H9 (cell line): ENCODE results near the gene CTXN3. TPM values are rescaled to one million over a fixed set of nuclear protein-coding genes. Genes with fewer than 3 reads are reported as not detected.

Experiments used
- DNase-seq: peaks from one replicate; pipeline ENCODE4 v3.0.0-alpha.2; 2017
- H2AFZ ChIP-seq: one replicate; pipeline ENCODE4 v1.6.1; 2013; ENCODE audit warnings: mild to moderate bottlenecking, low read length, control low read depth, moderate library complexity
- H2AK5ac ChIP-seq: 2 replicates; pipeline ENCODE4 v1.6.1; 2013; ENCODE audit warnings: low read length, control low read depth, mixed read lengths; ENCODE audit not compliant: insufficient read length
- H2BK120ac ChIP-seq: one replicate; pipeline ENCODE4 v1.6.1; 2013; ENCODE audit warnings: low read depth, mild to moderate bottlenecking, low read length, control low read depth, inconsistent platforms; ENCODE audit not compliant: poor library complexity, severe bottlenecking
- H2BK12ac ChIP-seq: 2 replicates; pipeline ENCODE4 v1.6.1; 2013; ENCODE audit warnings: low read length, control low read depth, mixed read lengths, low read depth; ENCODE audit not compliant: insufficient read length
- H2BK15ac ChIP-seq: 2 replicates; pipeline ENCODE4 v1.6.1; 2013; ENCODE audit warnings: low read depth, low read length, control low read depth
- H2BK20ac ChIP-seq: one replicate; pipeline ENCODE4 v1.6.1; 2013; ENCODE audit warnings: low read depth, mild to moderate bottlenecking, low read length, control low read depth, inconsistent platforms; ENCODE audit not compliant: poor library complexity, severe bottlenecking
- H2BK5ac ChIP-seq: 2 replicates; pipeline ENCODE4 v1.6.1; 2013; ENCODE audit warnings: low read length, control low read depth, mixed read lengths; ENCODE audit not compliant: insufficient read length
- H3K14ac ChIP-seq: 2 replicates; pipeline ENCODE4 v1.6.1; 2013; ENCODE audit warnings: low read length, control low read depth; ENCODE audit not compliant: insufficient read depth
- H3K18ac ChIP-seq: 2 replicates; pipeline ENCODE4 v1.6.1; 2013; ENCODE audit warnings: low read depth, mild to moderate bottlenecking, mixed read lengths, low read length, control low read depth; ENCODE audit not compliant: insufficient read length
- H3K23ac ChIP-seq: 2 replicates; pipeline ENCODE4 v1.6.1; 2013; ENCODE audit warnings: low read length, control low read depth, mixed read lengths, low read depth; ENCODE audit not compliant: insufficient read length
- H3K23me2 ChIP-seq: 2 replicates; pipeline ENCODE4 v1.6.1; 2013; ENCODE audit warnings: low read depth, mild to moderate bottlenecking, mixed read lengths, low read length, control low read depth; ENCODE audit not compliant: insufficient read length, poor library complexity, severe bottlenecking
- H3K27ac ChIP-seq: 2 replicates; pipeline ENCODE4 v1.5.1; 2013; ENCODE audit warnings: low read length, control low read depth, mixed read lengths, low read depth; ENCODE audit not compliant: insufficient read length
- H3K27me3 ChIP-seq: 2 replicates; pipeline ENCODE4 v1.6.1; 2013; ENCODE audit warnings: low read length, control low read depth, inconsistent platforms; ENCODE audit not compliant: insufficient read depth
- H3K4ac ChIP-seq: 2 replicates; pipeline ENCODE4 v1.6.1; 2013; ENCODE audit warnings: low read depth, mild to moderate bottlenecking, control low read depth, inconsistent platforms, low read length, moderate library complexity
- H3K4me1 ChIP-seq: 2 replicates; pipeline ENCODE4 v1.6.1; 2013; ENCODE audit warnings: low read length, control low read depth, inconsistent platforms; ENCODE audit not compliant: insufficient read depth
- H3K4me2 ChIP-seq: 2 replicates; pipeline ENCODE4 v1.6.1; 2013; ENCODE audit warnings: low read length, control low read depth, mixed read lengths; ENCODE audit not compliant: insufficient read length, insufficient read depth
- H3K56ac ChIP-seq: 2 replicates; pipeline ENCODE4 v1.6.1; 2013; ENCODE audit warnings: low read depth, mild to moderate bottlenecking, mixed read lengths, low read length, control low read depth; ENCODE audit not compliant: insufficient read length
- H3K79me1 ChIP-seq: 2 replicates; pipeline ENCODE4 v1.6.1; 2013; ENCODE audit warnings: low read depth, mild to moderate bottlenecking, moderate library complexity, low read length, control low read depth, inconsistent platforms; ENCODE audit not compliant: insufficient read depth, poor library complexity, severe bottlenecking
- H3K79me2 ChIP-seq: 2 replicates; pipeline ENCODE4 v1.6.1; 2013; ENCODE audit warnings: low read length, control low read depth, inconsistent platforms; ENCODE audit not compliant: insufficient read depth
- H3K9ac ChIP-seq: 2 replicates; pipeline ENCODE4 v1.6.1; 2013; ENCODE audit warnings: low read length, control low read depth, mixed read lengths; ENCODE audit not compliant: insufficient read length; ENCODE audit errors: extremely low read depth
- H3K9me3 ChIP-seq: one replicate; pipeline ENCODE4 v1.6.1; 2013; ENCODE audit warnings: low read depth, low read length, inconsistent platforms; ENCODE audit not compliant: control insufficient read depth
- H3T11ph ChIP-seq: one replicate; pipeline ENCODE4 v1.6.1; 2013; ENCODE audit warnings: mild to moderate bottlenecking, low read length, control low read depth, inconsistent platforms
- H4K20me1 ChIP-seq: one replicate; pipeline ENCODE4 v1.6.1; 2013; ENCODE audit not compliant: control insufficient read depth, insufficient read length, insufficient read depth
- H4K5ac ChIP-seq: 2 replicates; pipeline ENCODE4 v1.6.1; 2013; ENCODE audit warnings: low read depth, mild to moderate bottlenecking, mixed read lengths, low read length, control low read depth; ENCODE audit not compliant: insufficient read length
- H4K8ac ChIP-seq: replicated peaks from 2 replicates; pipeline ENCODE4 v1.6.1; 2013; ENCODE audit warnings: low read length, control low read depth, mixed read lengths, low read depth; ENCODE audit not compliant: insufficient read length
- H4K91ac ChIP-seq: 2 replicates; pipeline ENCODE4 v1.6.1; 2013; ENCODE audit warnings: low read depth, mild to moderate bottlenecking, moderate library complexity, mixed read lengths, low read length, control low read depth; ENCODE audit not compliant: insufficient read length
- H3K27ac Mint-ChIP-seq, 3 experiments: 2 replicates in 2 of 3; 3 replicates in 1 of 3; pipeline ENCODE4 v1.8.0; 2020 to 2021; ENCODE audit warnings: mixed read lengths in 3 of 3, mild to moderate bottlenecking in 1 of 3, moderate library complexity in 1 of 3
- H3K27me3 Mint-ChIP-seq: 2 replicates; pipeline ENCODE4 v1.8.0; 2021; ENCODE audit warnings: low read depth, mild to moderate bottlenecking, moderate library complexity, mixed read lengths
- H3K36me3 Mint-ChIP-seq, 3 experiments: 2 replicates in 2 of 3; 3 replicates in 1 of 3; pipeline ENCODE4 v1.8.0; 2020 to 2021; ENCODE audit warnings: low read depth in 3 of 3, mixed read lengths in 3 of 3; ENCODE audit not compliant: insufficient read depth in 1 of 3
- H3K4me1 Mint-ChIP-seq, 2 experiments: 2 replicates each; pipeline ENCODE4 v1.8.0; 2020; ENCODE audit warnings: mixed read lengths in 2 of 2
- H3K4me3 Mint-ChIP-seq, 2 experiments: 2 replicates in 1 of 2; 3 replicates in 1 of 2; pipeline ENCODE4 v1.8.0; 2020 to 2021; ENCODE audit warnings: mild to moderate bottlenecking in 2 of 2, mixed read lengths in 2 of 2, moderate library complexity in 1 of 2
- H3K9me3 Mint-ChIP-seq, 2 experiments: 2 replicates in 1 of 2; 3 replicates in 1 of 2; pipeline ENCODE4 v1.8.0; 2020; ENCODE audit warnings: mild to moderate bottlenecking in 2 of 2, mixed read lengths in 2 of 2, moderate library complexity in 1 of 2
- CTCF ChIP-seq: fragments of 200-600 bp; sonication (generic); conservative IDR thresholded peaks from 3 replicates; pipeline ENCODE4 v1.8.0; 2021; ENCODE audit warnings: antibody characterized with exemption, mild to moderate bottlenecking
- WGBS: extraction: QIAGEN DNeasy Blood & Tissue Kit; methylation state at CpG from one replicate; pipeline ENCODE4 v1.1.7; 2013; ENCODE audit warnings: missing lambda C conversion rate, low lambda C conversion rate, mixed read lengths; ENCODE audit not compliant: insufficient read length; ENCODE audit errors: extremely low coverage; 5-methylcytosine and 5-hydroxymethylcytosine counted together
- total RNA-seq: library from RNA; stranded (reverse); gene quantifications from 2 replicates; pipeline ENCODE4 v1.2.1, GENCODE V29; 2021

The CTXN3 gene
- total RNA-seq, 1 experiment from 2014 or later: not detected

GRCh38 chr5:127705120-127705892 lies 56.4 kb downstream of the CTXN3 start:
- 0 out of 2 replicates have a peak, but pooled peaks cover 5% of the 10 kb centered on the region for H3K4me1 ChIP-seq
- H3K27me3 Mint-ChIP-seq: no peaks in the 10 kb centered on the region
- WGBS: no CpG with 5 or more reads among the region's 4 CpGs
- H4K8ac ChIP-seq: no peak overlapping the region
- H4K5ac ChIP-seq: no peak overlapping the region
- no peak for DNase-seq
- no peak overlapping the region for H4K91ac ChIP-seq
- H3K27me3 ChIP-seq: no peaks in the 10 kb centered on the region
- no peak overlapping the region for H3K4ac ChIP-seq
- no peak overlapping the region for H2BK15ac ChIP-seq
- no peaks in the 10 kb centered on the region for H3K79me1 ChIP-seq
- no peak overlapping the region for H3K4me3 Mint-ChIP-seq
- peaks cover 3 to 11% of the 10 kb centered on the region in 2 experiments; a peak in 2 of 4 replicates for H3K4me1 Mint-ChIP-seq
- H3K36me3 Mint-ChIP-seq: no peaks in the 10 kb centered on the region
- H3K27ac ChIP-seq: no peak overlapping the region
- no peaks in the 10 kb centered on the region for H3K9me3 Mint-ChIP-seq
- no peak overlapping the region for H3K23ac ChIP-seq
- no peak overlapping the region for H3K4me2 ChIP-seq
- H2BK12ac ChIP-seq: no peak overlapping the region
- H3K79me2 ChIP-seq: no peaks in the 10 kb centered on the region
- H3K9ac ChIP-seq: no peak overlapping the region
- no peak overlapping the region for H2BK20ac ChIP-seq
- H4K20me1 ChIP-seq: no peaks in the 10 kb centered on the region
- H3K56ac ChIP-seq: no peak overlapping the region
- no peak overlapping the region for H3K14ac ChIP-seq
- H3K9me3 ChIP-seq: no peaks in the 10 kb centered on the region
- no peaks in the 10 kb centered on the region for H3K23me2 ChIP-seq
- no peak for TF ChIP-seq CTCF
- H3K27ac Mint-ChIP-seq: no peak overlapping the region
- no peak overlapping the region for H2AK5ac ChIP-seq
- H2BK120ac ChIP-seq: no peak overlapping the region
- H2BK5ac ChIP-seq: no peak overlapping the region
- no peak overlapping the region for H3K18ac ChIP-seq
- H3T11ph ChIP-seq: no peak overlapping the region
- H2AFZ ChIP-seq: no peak overlapping the region
